ENCODE data around the gene CCDC184. TPM values are rescaled to one million over a fixed set of nuclear protein-coding genes. Genes with fewer than 3 reads are reported as not detected.

The CCDC184 gene
- total RNA-seq, 5 donors from 2014 or later (not counting 1 experiment from before 2014, with no cell fraction given), result 0.13 to 5.3 (median 0.38) TPM

DNA sequence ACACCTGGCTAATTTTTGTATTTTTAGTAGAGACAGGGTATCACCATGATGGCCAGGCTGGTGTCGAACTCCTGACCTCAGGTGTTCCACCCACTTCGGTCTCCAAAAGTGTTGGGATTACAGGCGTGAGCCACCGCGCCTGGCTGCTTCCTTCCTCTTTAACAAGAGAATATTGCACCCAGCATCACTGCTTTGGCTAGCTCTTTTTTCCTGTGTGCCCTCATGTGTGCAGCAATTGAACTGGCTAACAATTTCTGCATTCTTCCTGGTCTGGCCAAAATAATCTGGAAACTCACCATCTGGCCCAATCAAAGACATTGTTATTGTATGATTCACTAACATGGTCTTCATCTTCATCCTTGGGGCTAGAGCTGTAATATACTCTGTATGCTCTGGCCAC lies 23.4 kb upstream of the CCDC184 start:
- POLR2A ChIA-PET, result interaction anchor here in 1 of 2 donors (0.5 kb wide), 1 partner anchor 402 kb away, joined by 3 read pairs; no protein-coding TSS in a partner anchor
- CTCF ChIA-PET, result interaction anchor here in 1 of 2 donors (0.9 kb wide), 1 partner anchor 83 kb away, joined by 3 read pairs; no protein-coding TSS in a partner anchor
- Mint-ChIP-seq H3K36me3 (no peaks in the 10 kb centered on the region), H3K9me3 (no peaks in the 10 kb centered on the region), H3K4me1 (peaks cover 37 to 43% (median 40%) of the 10 kb centered on the region in 3 donors), H3K27me3 (peaks cover 6 to 7% of the 10 kb centered on the region in 2 donors), H3K27ac (no peak overlapping the region), H3K4me3 (no peak overlapping the region)
- Histone ChIP-seq H3K4me1 (ENCODE audit: control insufficient read depth in 1 of 2, extremely low read depth in 1 of 2, insufficient read depth in 2 of 2, low read length in 2 of 2) (peaks cover 8 to 26% of the 10 kb centered on the region in 2 experiments), H3K9me3 (no peaks in the 10 kb centered on the region), H3K36me3 (ENCODE audit: control insufficient read depth in 2 of 2, extremely low read depth in 1 of 2, insufficient read depth in 1 of 2, low read length in 1 of 2) (no peaks in the 10 kb centered on the region), H3K4me3 (ENCODE audit: control insufficient read depth in 1 of 2, extremely low read depth in 1 of 2, low read length in 1 of 2) (no peak overlapping the region), H3K27me3 (replicated peaks in 1 of 2; ENCODE audit: control insufficient read depth in 2 of 2, extremely low read depth in 1 of 2, insufficient read depth in 2 of 2, low read length in 1 of 2) (no peaks in the 10 kb centered on the region), H3K27ac (ENCODE audit: low read length) (no peak overlapping the region)
- 80% methylated on average over 5 of the region's 5 CpGs for WGBS (ENCODE audit: insufficient coverage)
- DNase-seq, result no peak
- no peak for ATAC-seq (replicated peaks in 1 of 4)

GRCh38 chr12:48160807-48161206 lies 22.6 kb upstream of the CCDC184 start:
- CTCF ChIA-PET, result no interaction called here
- POLR2A ChIA-PET, result no interaction called here
- no peak for ATAC-seq (replicated peaks in 1 of 4)
- peaks cover 35 to 43% (median 39%) of the 10 kb centered on the region in 3 donors for H3K4me1 Mint-ChIP-seq
- H3K4me3 ChIP-seq (ENCODE audit: control insufficient read depth in 1 of 2, extremely low read depth in 1 of 2, low read length in 1 of 2), result no peak overlapping the region
- peak in 4 of 35 experiments; percentile 2 to 62 (median 33) for DNase-seq
- no peak overlapping the region for H3K4me3 Mint-ChIP-seq
- no peaks in the 10 kb centered on the region for H3K36me3 Mint-ChIP-seq
- peaks cover 8 to 23% of the 10 kb centered on the region in 2 experiments for H3K4me1 ChIP-seq (ENCODE audit: control insufficient read depth in 1 of 2, extremely low read depth in 1 of 2, insufficient read depth in 2 of 2, low read length in 2 of 2)
- H3K27me3 ChIP-seq (replicated peaks in 1 of 2; ENCODE audit: control insufficient read depth in 2 of 2, extremely low read depth in 1 of 2, insufficient read depth in 2 of 2, low read length in 1 of 2), result peaks cover 0 to under 1% of the 10 kb centered on the region in 2 experiments
- H3K9me3 ChIP-seq, result no peaks in the 10 kb centered on the region
- no peak overlapping the region for H3K27ac ChIP-seq (ENCODE audit: low read length)
- H3K27ac Mint-ChIP-seq, result peak overlapping the region in 1 of 2 donors; percentile 16
- peaks cover 10% of the 10 kb centered on the region in 2 donors for H3K27me3 Mint-ChIP-seq
- WGBS (ENCODE audit: insufficient coverage), result no CpG with 5 or more reads among the region's 2 CpGs
- no peaks in the 10 kb centered on the region for H3K9me3 Mint-ChIP-seq
- no peaks in the 10 kb centered on the region for H3K36me3 ChIP-seq (ENCODE audit: control insufficient read depth in 2 of 2, extremely low read depth in 1 of 2, insufficient read depth in 1 of 2, low read length in 1 of 2)

GRCh38 chr12:48163150-48163747 lies 20.2 kb upstream of the CCDC184 start:
- ChIA-PET POLR2A (no interaction called here), CTCF (interaction anchor here (0.9 to 2.1 kb wide), 3 partner anchors 13 to 397 kb away, joined by 3 to 4 read pairs (median 4); no protein-coding TSS in a partner anchor)
- Histone ChIP-seq H3K27me3 (replicated peaks in 1 of 2; ENCODE audit: control insufficient read depth in 2 of 2, extremely low read depth in 1 of 2, insufficient read depth in 2 of 2, low read length in 1 of 2) (peaks cover 0 to 6% of the 10 kb centered on the region in 2 experiments), H3K4me3 (ENCODE audit: control insufficient read depth in 1 of 2, extremely low read depth in 1 of 2, low read length in 1 of 2) (no peak overlapping the region), H3K4me1 (ENCODE audit: control insufficient read depth in 1 of 2, extremely low read depth in 1 of 2, insufficient read depth in 2 of 2, low read length in 2 of 2) (peaks cover 0 to 7% of the 10 kb centered on the region in 2 experiments), H3K27ac (ENCODE audit: low read length) (no peak overlapping the region), H3K36me3 (ENCODE audit: control insufficient read depth in 2 of 2, extremely low read depth in 1 of 2, insufficient read depth in 1 of 2, low read length in 1 of 2) (no peaks in the 10 kb centered on the region), H3K9me3 (no peaks in the 10 kb centered on the region)
- no peak for ATAC-seq (replicated peaks in 1 of 4)
- Mint-ChIP-seq H3K9me3 (no peaks in the 10 kb centered on the region), H3K27me3 (peaks cover 15 to 20% of the 10 kb centered on the region in 2 donors), H3K36me3 (no peaks in the 10 kb centered on the region), H3K4me3 (no peak overlapping the region), H3K4me1 (peaks cover 16 to 20% (median 19%) of the 10 kb centered on the region in 3 donors), H3K27ac (no peak overlapping the region)
- 57% methylated on average over 2 of the region's 5 CpGs for WGBS (ENCODE audit: insufficient coverage)
- DNase-seq, result no peak

- DNase-seq, result no peak
- Mint-ChIP-seq H3K27ac (no peak overlapping the region), H3K27me3 (peaks cover 15 to 20% of the 10 kb centered on the region in 2 donors), H3K36me3 (no peaks in the 10 kb centered on the region), H3K4me3 (no peak overlapping the region), H3K9me3 (no peaks in the 10 kb centered on the region), H3K4me1 (peaks cover 9 to 11% (median 10%) of the 10 kb centered on the region in 3 donors)
- no peaks in the 10 kb centered on the region for H3K9me3 ChIP-seq
- peaks cover 0 to 2% of the 10 kb centered on the region in 2 experiments for H3K4me1 ChIP-seq (ENCODE audit: control insufficient read depth in 1 of 2, extremely low read depth in 1 of 2, insufficient read depth in 2 of 2, low read length in 2 of 2)
- no CpG with 5 or more reads among the region's 2 CpGs for WGBS (ENCODE audit: insufficient coverage)
- CTCF ChIA-PET, result interaction anchor here (0.7 to 2.1 kb wide), 6 partner anchors 12 to 398 kb away, joined by 3 to 5 read pairs (median 4); no protein-coding TSS in a partner anchor
- POLR2A ChIA-PET, result interaction anchor here in 1 of 2 donors (0.7 kb wide), 1 partner anchor 9 kb away, joined by 4 read pairs; no protein-coding TSS in a partner anchor
- no peaks in the 10 kb centered on the region for H3K36me3 ChIP-seq (ENCODE audit: control insufficient read depth in 2 of 2, extremely low read depth in 1 of 2, insufficient read depth in 1 of 2, low read length in 1 of 2)
- no peak for ATAC-seq (replicated peaks in 1 of 4)
- peaks cover 0 to 11% of the 10 kb centered on the region in 2 experiments for H3K27me3 ChIP-seq (replicated peaks in 1 of 2; ENCODE audit: control insufficient read depth in 2 of 2, extremely low read depth in 1 of 2, insufficient read depth in 2 of 2, low read length in 1 of 2)
- H3K27ac ChIP-seq (ENCODE audit: low read length), result no peak overlapping the region
- no peak overlapping the region for H3K4me3 ChIP-seq (ENCODE audit: control insufficient read depth in 1 of 2, extremely low read depth in 1 of 2, low read length in 1 of 2)
Observed at GRCh38 chr12:48164451-48164850, 19.0 kb upstream of the CCDC184 start.

- ATAC-seq (replicated peaks in 1 of 4), result peak; percentile 58 to 78 (median 72)
- Histone ChIP-seq H3K36me3 (ENCODE audit: control insufficient read depth in 2 of 2, extremely low read depth in 1 of 2, insufficient read depth in 1 of 2, low read length in 1 of 2) (no peaks in the 10 kb centered on the region), H3K4me3 (ENCODE audit: control insufficient read depth in 1 of 2, extremely low read depth in 1 of 2, low read length in 1 of 2) (no peak overlapping the region), H3K27ac (ENCODE audit: low read length) (no peak overlapping the region), H3K4me1 (ENCODE audit: control insufficient read depth in 1 of 2, extremely low read depth in 1 of 2, insufficient read depth in 2 of 2, low read length in 2 of 2) (peaks cover 0 to 2% of the 10 kb centered on the region in 2 experiments), H3K9me3 (no peaks in the 10 kb centered on the region), H3K27me3 (replicated peaks in 1 of 2; ENCODE audit: control insufficient read depth in 2 of 2, extremely low read depth in 1 of 2, insufficient read depth in 2 of 2, low read length in 1 of 2) (peaks cover 0 to 11% of the 10 kb centered on the region in 2 experiments)
- Mint-ChIP-seq H3K36me3 (no peaks in the 10 kb centered on the region), H3K27me3 (peaks cover 15 to 20% of the 10 kb centered on the region in 2 donors), H3K4me1 (peaks cover 9 to 10% (median 9%) of the 10 kb centered on the region in 3 donors), H3K4me3 (no peak overlapping the region), H3K9me3 (no peaks in the 10 kb centered on the region), H3K27ac (no peak overlapping the region)
- WGBS (ENCODE audit: insufficient coverage), result no CpG with 5 or more reads among the region's 2 CpGs
- peak in 29 of 35 experiments; percentile 19 to 87 (median 45) for DNase-seq
- CTCF ChIA-PET, result interaction anchor here (0.7 to 2.1 kb wide), 7 partner anchors 13 to 154 kb away, joined by 3 to 5 read pairs (median 3); no protein-coding TSS in a partner anchor
- POLR2A ChIA-PET, result interaction anchor here (0.6 to 0.7 kb wide), 2 partner anchors 9 to 10 kb away, joined by 3 to 4 read pairs; no protein-coding TSS in a partner anchor
Observed at GRCh38 chr12:48165089-48165981, 18.1 kb upstream of the CCDC184 start.

DNA sequence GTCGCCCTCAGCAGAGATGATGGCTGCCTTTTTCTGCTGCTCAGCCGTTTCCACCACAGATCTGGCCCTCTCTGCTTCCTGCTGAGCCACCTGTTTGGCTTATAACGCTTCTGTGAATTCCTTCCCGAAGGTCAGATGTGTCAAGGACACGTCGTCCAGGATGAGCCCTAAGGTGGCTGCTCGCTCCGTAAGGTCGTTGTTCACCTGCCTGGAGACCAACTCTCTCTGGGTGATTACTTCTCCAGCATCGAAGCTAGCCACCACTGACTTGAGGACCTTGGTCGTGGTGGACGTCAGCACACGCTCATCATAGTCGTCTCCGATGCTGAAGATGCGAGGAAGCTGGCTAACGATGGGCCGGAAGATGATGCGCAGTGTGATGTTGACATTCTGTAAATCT lies 14.4 kb upstream of the CCDC184 start:
- no peaks in the 10 kb centered on the region for H3K4me1 Mint-ChIP-seq
- H3K27ac ChIP-seq (ENCODE audit: low read length), result no peak overlapping the region
- H3K36me3 ChIP-seq (ENCODE audit: control insufficient read depth in 2 of 2, extremely low read depth in 1 of 2, insufficient read depth in 1 of 2, low read length in 1 of 2), result no peaks in the 10 kb centered on the region
- ChIA-PET POLR2A (no interaction called here), CTCF (no interaction called here)
- H3K36me3 Mint-ChIP-seq, result no peaks in the 10 kb centered on the region
- H3K27ac Mint-ChIP-seq, result no peak overlapping the region
- H3K9me3 Mint-ChIP-seq, result no peaks in the 10 kb centered on the region
- H3K4me3 Mint-ChIP-seq, result no peak overlapping the region
- no peak overlapping the region for H3K4me3 ChIP-seq (ENCODE audit: control insufficient read depth in 1 of 2, extremely low read depth in 1 of 2, low read length in 1 of 2)
- no peaks in the 10 kb centered on the region for H3K9me3 ChIP-seq
- H3K27me3 ChIP-seq (replicated peaks in 1 of 2; ENCODE audit: control insufficient read depth in 2 of 2, extremely low read depth in 1 of 2, insufficient read depth in 2 of 2, low read length in 1 of 2), result peaks cover 0 to 11% of the 10 kb centered on the region in 2 experiments
- DNase-seq (no peak), ATAC-seq (replicated peaks in 1 of 4) (no peak)
- 90% methylated on average over 16 of the region's 19 CpGs for WGBS (ENCODE audit: insufficient coverage)
- H3K27me3 Mint-ChIP-seq, result peaks cover 9 to 13% of the 10 kb centered on the region in 2 donors
- H3K4me1 ChIP-seq (ENCODE audit: control insufficient read depth in 1 of 2, extremely low read depth in 1 of 2, insufficient read depth in 2 of 2, low read length in 2 of 2), result no peaks in the 10 kb centered on the region

Measured in T-cell (primary cell).